NOMO-1 (cell line): ENCODE data around the gene FAM219B.
"Not testable (repeated sequence)": the region's sequence is repeated elsewhere in the genome, so short reads cannot be mapped to it uniquely, and the experiment has no call there.

Experiments
- DNase-seq, 2 experiments: peaks; one replicate each; lab custom pipeline; 2025; ENCODE audit not compliant: unreplicated experiment in 2 of 2; lab: John Stamatoyannopoulos, UW

Gene FAM219B

GRCh38 chr15:74904190-74904805 lies 2.4 kb downstream of the FAM219B start:
- no peak for DNase-seq

- DNase-seq = no peak
Measured at GRCh38 chr15:74903676-74904075, 3.0 kb downstream of the FAM219B start.

GRCh38 chr15:74902295-74903075 lies 4.2 kb downstream of the FAM219B start:
- no peak for DNase-seq

- peak; percentile 47 to 61 for DNase-seq
Measured at GRCh38 chr15:74901612-74902063, 5.0 kb downstream of the FAM219B start.

GRCh38 chr15:74897300-74897701 lies 9.3 kb downstream of the FAM219B start:
- DNase-seq = no peak

GRCh38 chr15:74896316-74896715 lies 10.3 kb downstream of the FAM219B start:
- DNase-seq = no peak

GRCh38 chr15:74895830-74896229 lies 10.8 kb downstream of the FAM219B start:
- no peak for DNase-seq

GRCh38 chr15:74894383-74894782 lies 12.3 kb downstream of the FAM219B start:
- not testable (repeated sequence) for DNase-seq

GRCh38 chr15:74893627-74894026 lies 13.0 kb downstream of the FAM219B start:
- no peak for DNase-seq

GRCh38 chr15:74892931-74893330 lies 13.7 kb downstream of the FAM219B start:
- DNase-seq = no peak

- DNase-seq = no peak
Measured at GRCh38 chr15:74892313-74892712, 14.3 kb downstream of the FAM219B start.

GRCh38 chr15:74891469-74891868 lies 15.2 kb downstream of the FAM219B start:
- DNase-seq = no peak

GRCh38 chr15:74890665-74890960 lies 16.0 kb downstream of the FAM219B start:
- no peak for DNase-seq

GRCh38 chr15:74889883-74890664 lies 16.6 kb downstream of the FAM219B start, which contains the start of gene MPI:
TSS of gene MPI (plus strand) at chr15:74890042. CDS start at chr15:74890074, 32 bp downstream.
- peak; percentile 84 to 89 for DNase-seq

- DNase-seq = no peak
Measured at GRCh38 chr15:74889390-74889882, 17.2 kb downstream of the FAM219B start.

GRCh38 chr15:74888716-74889115 lies 17.9 kb downstream of the FAM219B start:
- no peak for DNase-seq

- DNase-seq = not testable (repeated sequence)
Measured at GRCh38 chr15:74887537-74888193, 19.0 kb downstream of the FAM219B start.

- no peak for DNase-seq
Measured at GRCh38 chr15:74885461-74885860, 21.2 kb downstream of the FAM219B start.

GRCh38 chr15:74884428-74885223 lies 22.0 kb downstream of the FAM219B start:
- no peak for DNase-seq

- DNase-seq = no peak
Measured at GRCh38 chr15:74882528-74882927, 24.1 kb downstream of the FAM219B start.
